GM23338 (cell line): Measurements from ENCODE around the gene ANKRD13C. TPM values are rescaled to one million over a fixed set of nuclear protein-coding genes. Genes with fewer than 3 reads are reported as not detected.

Source experiments
- ATAC-seq: fragments of 200-7000 bp; cut with Tn5 transposase; 3 replicates; pipeline ENCODE4 v1.9.1; 2020
- DNase-seq: peaks from one replicate; pipeline ENCODE4 v3.0.0-alpha.2; 2015; ENCODE audit warnings: low spot score
- H2AFZ ChIP-seq: fragments of 200-600 bp; sonication (generic); 2 replicates; pipeline ENCODE4 v1.8.0; 2016; ENCODE audit warnings: antibody characterized with exemption, mild to moderate bottlenecking, moderate library complexity
- H3F3A ChIP-seq: fragments of 200-600 bp; sonication (generic); replicated peaks from 2 replicates; pipeline ENCODE4 v1.8.0; 2017; ENCODE audit warnings: antibody characterized with exemption, mixed run types, low read depth
- H3K27ac ChIP-seq: fragments of 200-600 bp; sonication (generic); 2 replicates; pipeline ENCODE4 v1.6.1; 2016; ENCODE audit warnings: low read depth
- H3K27me3 ChIP-seq: fragments of 200-600 bp; sonication (generic); 2 replicates; pipeline ENCODE4 v1.8.0; 2016; ENCODE audit warnings: mild to moderate bottlenecking, mixed run types, moderate library complexity; ENCODE audit not compliant: insufficient read depth
- H3K36me3 ChIP-seq: fragments of 200-600 bp; sonication (generic); 2 replicates; pipeline ENCODE4 v1.8.0; 2016; ENCODE audit warnings: mild to moderate bottlenecking; ENCODE audit not compliant: insufficient read depth
- H3K4me1 ChIP-seq: fragments of 200-600 bp; sonication (generic); 2 replicates; pipeline ENCODE4 v1.8.0; 2016; ENCODE audit warnings: mild to moderate bottlenecking, moderate library complexity; ENCODE audit not compliant: insufficient read depth
- H3K4me2 ChIP-seq: fragments of 200-600 bp; sonication (generic); 2 replicates; pipeline ENCODE4 v1.7.1; 2017; ENCODE audit warnings: mixed run types
- H3K4me3 ChIP-seq: fragments of 200-600 bp; sonication (generic); 2 replicates; pipeline ENCODE4 v1.6.1; 2016; ENCODE audit warnings: mixed run types
- H3K79me2 ChIP-seq: fragments of 200-600 bp; sonication (generic); replicated peaks from 2 replicates; pipeline ENCODE4 v1.8.0; 2017; ENCODE audit warnings: mild to moderate bottlenecking; ENCODE audit not compliant: insufficient read depth
- H3K9me2 ChIP-seq: fragments of 200-600 bp; sonication (generic); 2 replicates; pipeline ENCODE4 v1.8.0; 2017; ENCODE audit not compliant: insufficient read depth
- H4K20me1 ChIP-seq: fragments of 200-600 bp; sonication (generic); replicated peaks from 2 replicates; pipeline ENCODE4 v1.8.0; 2017; ENCODE audit warnings: mild to moderate bottlenecking; ENCODE audit not compliant: insufficient read depth
- H3K27ac Mint-ChIP-seq: 2 replicates; pipeline ENCODE4 v1.8.0; 2020; ENCODE audit warnings: inconsistent platforms, mild to moderate bottlenecking, moderate library complexity, mixed read lengths
- H3K27me3 Mint-ChIP-seq: 3 replicates; pipeline ENCODE4 v1.8.0; 2022; ENCODE audit warnings: low read depth, mild to moderate bottlenecking, moderate library complexity, mixed read lengths, inconsistent platforms; ENCODE audit not compliant: insufficient read depth, poor library complexity
- H3K36me3 Mint-ChIP-seq: 3 replicates; pipeline ENCODE4 v1.8.0; 2021; ENCODE audit warnings: low read depth, mild to moderate bottlenecking, inconsistent platforms, moderate library complexity, mixed read lengths
- H3K4me1 Mint-ChIP-seq: 3 replicates; pipeline ENCODE4 v1.8.0; 2020; ENCODE audit warnings: mild to moderate bottlenecking, inconsistent platforms, mixed read lengths
- H3K4me3 Mint-ChIP-seq: 3 replicates; pipeline ENCODE4 v1.8.0; 2021; ENCODE audit warnings: moderate library complexity, mild to moderate bottlenecking, inconsistent platforms, mixed read lengths
- H3K9me3 Mint-ChIP-seq: 3 replicates; pipeline ENCODE4 v1.8.0; 2020; ENCODE audit warnings: moderate library complexity, mild to moderate bottlenecking, inconsistent platforms, mixed read lengths
- CREB1 ChIP-seq: fragments of 250-450 bp; sonication (Bioruptor Pico); IDR thresholded peaks from 2 replicates; pipeline ENCODE4 v1.5.0; 2020; ENCODE audit warnings: low read depth, mild to moderate bottlenecking, moderate library complexity
- CTCF ChIP-seq, 2 experiments: fragments of 200-600 bp in 1 of 2; sonication (generic) in 1 of 2; conservative IDR thresholded peaks; 2 replicates each; pipeline versions ENCODE4 v1.5.1 to v1.6.1; 2016 to 2017; ENCODE audit warnings: antibody characterized with exemption in 2 of 2, low read depth in 2 of 2, mild to moderate bottlenecking in 2 of 2, moderate library complexity in 1 of 2
- EZH2 ChIP-seq: fragments of 200-600 bp; sonication (generic); IDR thresholded peaks from one replicate; pipeline ENCODE4 v1.8.0; 2017; ENCODE audit warnings: antibody characterized with exemption, mild to moderate bottlenecking, low read depth; ENCODE audit not compliant: unreplicated experiment
- EZH2phosphoT487 ChIP-seq: fragments of 200-600 bp; sonication (generic); IDR thresholded peaks from one replicate; pipeline ENCODE4 v1.8.1; 2018; ENCODE audit warnings: antibody characterized with exemption; ENCODE audit not compliant: unreplicated experiment
- JUNB ChIP-seq: IDR thresholded peaks from one replicate; pipeline ENCODE4 v1.6.1; 2016; ENCODE audit warnings: antibody characterized with exemption; ENCODE audit not compliant: unreplicated experiment
- NANOG ChIP-seq: IDR thresholded peaks from 2 replicates; pipeline ENCODE4 v1.6.1; 2016; ENCODE audit warnings: antibody characterized with exemption, borderline replicate concordance
- REST ChIP-seq: IDR thresholded peaks from one replicate; pipeline ENCODE4 v1.6.1; 2018; ENCODE audit warnings: antibody characterized with exemption; ENCODE audit not compliant: unreplicated experiment
- STAT1 ChIP-seq: IDR thresholded peaks from one replicate; pipeline ENCODE4 v1.6.1; 2016; ENCODE audit warnings: antibody characterized with exemption; ENCODE audit not compliant: unreplicated experiment
- ZNF114 ChIP-seq: fragments of 250-450 bp; sonication (Bioruptor Pico); IDR thresholded peaks from 2 replicates; pipeline ENCODE4 v1.5.0; 2020; ENCODE audit warnings: mild to moderate bottlenecking, moderate library complexity
- ZNF331 ChIP-seq: fragments of 250-450 bp; sonication (Bioruptor Pico); IDR thresholded peaks from 2 replicates; pipeline ENCODE4 v1.5.0; 2020; ENCODE audit warnings: low read depth, mild to moderate bottlenecking, moderate library complexity
- ZNF462 ChIP-seq: fragments of 250-450 bp; sonication (Bioruptor Pico); IDR thresholded peaks from 2 replicates; pipeline ENCODE4 v1.5.0; 2020; ENCODE audit warnings: mild to moderate bottlenecking, moderate library complexity
- polyA plus RNA-seq: library from polyadenylated mRNA; unstranded; fragments of >200 nt; fragmentation: Nextera tagmentation; extraction: Ambion mirVana; gene quantifications from 2 replicates; pipeline ENCODE4 v1.2.1, GENCODE V29; 2016
- total RNA-seq: library from RNA; depleted of rRNA; stranded (reverse); fragments of >200 nt; shearing (Covaris generic); gene quantifications from 2 replicates; pipeline ENCODE4 v1.2.3, GENCODE V29; 2014
- TF ChIP-seq, protein P1 (sequence below): IDR thresholded peaks from 2 replicates; pipeline ENCODE4 v1.6.1; 2016; ENCODE audit warnings: antibody characterized with exemption

The ANKRD13C gene
- total and polyA plus RNA-seq, 2 experiments from 2014 or later, result 12.3 to 32.5 TPM

GRCh38 chr1:70265946-70266345 is 88.6 kb downstream of the ANKRD13C start:
- no peaks in the 10 kb centered on the region for H3K9me2 ChIP-seq
- H3K4me2 ChIP-seq, result no peak overlapping the region
- DNase-seq (no peak), ATAC-seq (no peak)
- H3F3A ChIP-seq, result no peaks in the 10 kb centered on the region
- H3K4me3 Mint-ChIP-seq, result no peak overlapping the region
- H3K36me3 ChIP-seq, result peaks cover 5% of the 10 kb centered on the region; the same call in 1 of the 2 replicates
- peaks cover 4% of the 10 kb centered on the region for H3K27me3 Mint-ChIP-seq
- no peaks in the 10 kb centered on the region for H3K79me2 ChIP-seq
- no peak overlapping the region for H3K27ac ChIP-seq
- no peak overlapping the region for H3K27ac Mint-ChIP-seq
- H3K4me1 ChIP-seq, result no peaks in the 10 kb centered on the region
- TF ChIP-seq, protein P1, sequence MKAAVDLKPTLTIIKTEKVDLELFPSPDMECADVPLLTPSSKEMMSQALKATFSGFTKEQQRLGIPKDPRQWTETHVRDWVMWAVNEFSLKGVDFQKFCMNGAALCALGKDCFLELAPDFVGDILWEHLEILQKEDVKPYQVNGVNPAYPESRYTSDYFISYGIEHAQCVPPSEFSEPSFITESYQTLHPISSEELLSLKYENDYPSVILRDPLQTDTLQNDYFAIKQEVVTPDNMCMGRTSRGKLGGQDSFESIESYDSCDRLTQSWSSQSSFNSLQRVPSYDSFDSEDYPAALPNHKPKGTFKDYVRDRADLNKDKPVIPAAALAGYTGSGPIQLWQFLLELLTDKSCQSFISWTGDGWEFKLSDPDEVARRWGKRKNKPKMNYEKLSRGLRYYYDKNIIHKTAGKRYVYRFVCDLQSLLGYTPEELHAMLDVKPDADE, result no peak
- TF ChIP-seq NANOG (no peak), CTCF (conservative IDR thresholded peaks at IDR 0.05; ENCODE audit: low read depth in 2 of 2) (no peak), CREB1 (CRISPR knock-in tag) (no peak), STAT1 (no peak), EZH2phosphoT487 (no peak), ZNF331 (no peak), ZNF462 (CRISPR knock-in tag) (no peak), REST (no peak), ZNF114 (CRISPR knock-in tag) (no peak), EZH2 (no peak), JUNB (no peak)
- no peak overlapping the region for H3K4me3 ChIP-seq
- no peaks in the 10 kb centered on the region for H3K27me3 ChIP-seq
- H3K36me3 Mint-ChIP-seq, result peaks cover 12% of the 10 kb centered on the region
- no peak overlapping the region for H2AFZ ChIP-seq
- H3K9me3 Mint-ChIP-seq, result no peaks in the 10 kb centered on the region
- no peaks in the 10 kb centered on the region for H4K20me1 ChIP-seq
- H3K4me1 Mint-ChIP-seq, result no peaks in the 10 kb centered on the region
